Activated naive CD4-positive, alpha-beta T cell treated with anti-CD3 and anti-CD28 coated beads, Interleukin-2, amount 50 U/mL, for 16 hours (primary cell): ENCODE data around the gene NUDT3.

Experiments used
- DNase-seq: peaks from one replicate; pipeline ENCODE4 v3.0.0-alpha.2; 2020

NUDT3 gene

GRCh38 chr6:34318499-34319470 is 73.7 kb downstream of the NUDT3 start:
- DNase-seq, result no peak

GRCh38 chr6:34317882-34318498 is 74.5 kb downstream of the NUDT3 start:
- DNase-seq, result no peak

DNA sequence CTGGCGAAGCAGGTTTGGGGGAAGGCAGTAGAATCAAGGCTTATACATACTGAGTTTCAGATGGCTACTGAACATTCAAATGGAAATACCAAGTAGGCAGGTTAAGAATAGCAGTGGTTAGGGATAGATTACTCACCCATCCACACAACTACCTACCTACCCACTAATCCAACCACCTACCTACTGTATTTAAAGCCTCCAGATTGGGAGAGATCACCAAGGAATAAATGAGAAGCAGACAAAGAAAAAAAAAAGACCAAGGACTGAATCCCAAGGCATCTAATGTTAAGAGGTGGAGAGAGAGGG is 75.3 kb downstream of the NUDT3 start:
- no peak for DNase-seq

GRCh38 chr6:34316431-34317171 is 75.9 kb downstream of the NUDT3 start:
- DNase-seq, result no peak

GRCh38 chr6:34315780-34316179 is 76.7 kb downstream of the NUDT3 start:
- no peak for DNase-seq

GRCh38 chr6:34315256-34315655 is 77.2 kb downstream of the NUDT3 start:
- no peak for DNase-seq

DNA sequence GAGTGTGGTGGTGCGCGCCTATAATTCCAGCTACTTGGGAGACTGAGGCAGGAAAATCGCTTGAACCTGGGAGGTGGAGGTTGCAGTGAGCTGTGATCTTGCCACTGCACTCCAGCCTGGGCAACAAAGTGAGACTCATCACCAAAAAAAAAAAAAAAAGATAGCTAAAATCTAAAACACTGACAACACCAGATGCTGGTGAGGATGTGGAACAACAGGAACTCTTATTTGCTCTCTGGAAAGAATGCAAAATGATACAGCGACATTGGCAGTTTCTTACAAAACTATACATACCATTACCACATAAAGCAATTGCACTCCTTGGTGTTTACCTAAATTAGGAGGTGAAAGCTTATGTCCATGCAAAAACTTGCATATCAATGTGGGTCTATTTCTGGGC is 80.2 kb downstream of the NUDT3 start:
- no peak for DNase-seq

DNA sequence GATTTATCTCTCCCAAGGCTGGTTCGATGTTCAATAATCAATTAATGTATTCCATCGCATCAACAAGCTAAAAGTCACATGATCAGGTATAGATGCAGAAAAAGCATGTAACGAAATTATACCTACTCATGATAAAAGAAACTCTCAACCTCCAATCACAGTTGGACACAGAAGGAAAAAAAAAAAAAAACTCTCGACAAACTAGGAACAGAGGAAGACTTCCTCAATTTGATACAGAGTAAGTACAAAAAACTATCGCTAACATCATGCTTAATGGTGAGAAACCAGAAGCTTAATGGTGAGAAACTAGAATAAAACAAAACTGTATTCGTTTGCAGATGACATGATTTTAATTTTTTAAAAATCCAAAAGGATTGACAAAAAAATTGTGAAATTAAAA is 81.7 kb downstream of the NUDT3 start:
- DNase-seq, result no peak

DNA sequence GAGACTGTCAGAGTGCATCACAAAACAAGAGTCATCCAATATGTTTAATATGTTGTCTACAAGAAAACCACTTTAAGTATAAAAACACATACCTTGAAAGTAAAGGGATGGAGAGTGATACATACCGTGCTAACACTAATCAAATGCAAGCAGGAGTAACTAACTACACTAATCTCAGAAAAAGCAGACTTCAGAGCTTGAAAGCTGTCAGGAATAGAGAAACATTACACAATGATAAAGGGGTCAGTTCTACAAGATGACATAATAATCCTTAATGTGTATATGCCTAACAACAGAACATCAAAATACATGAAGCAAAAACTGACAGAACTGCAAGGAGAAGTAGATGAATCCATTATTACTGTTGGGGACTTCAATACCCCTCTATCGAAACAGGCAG is 84.0 kb downstream of the NUDT3 start:
- DNase-seq, result no peak

- no peak for DNase-seq
Observed at GRCh38 chr6:34305982-34306708, 86.3 kb downstream of the NUDT3 start.

GRCh38 chr6:34305497-34305896 is 87.0 kb downstream of the NUDT3 start:
- no peak for DNase-seq

DNA sequence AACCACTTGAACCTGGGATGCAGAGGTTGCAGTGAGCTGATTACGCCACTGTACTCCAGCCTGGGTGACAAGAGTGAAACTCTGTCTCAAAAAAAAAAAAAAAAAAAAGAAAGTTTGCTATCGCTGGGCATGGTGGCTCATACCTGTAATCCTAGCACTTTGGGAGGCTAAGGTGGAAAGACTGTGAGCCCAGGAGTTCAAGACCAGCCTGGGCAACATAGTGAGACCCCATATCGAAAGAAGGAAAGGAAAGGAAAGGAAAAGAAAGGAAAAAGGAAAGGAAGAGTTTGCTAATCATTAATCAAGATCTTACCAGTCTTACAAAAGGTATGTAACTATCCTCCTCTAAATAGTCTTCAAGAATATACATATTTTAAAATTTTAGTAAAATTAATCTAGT is 88.3 kb downstream of the NUDT3 start:
- DNase-seq, result no peak

DNA sequence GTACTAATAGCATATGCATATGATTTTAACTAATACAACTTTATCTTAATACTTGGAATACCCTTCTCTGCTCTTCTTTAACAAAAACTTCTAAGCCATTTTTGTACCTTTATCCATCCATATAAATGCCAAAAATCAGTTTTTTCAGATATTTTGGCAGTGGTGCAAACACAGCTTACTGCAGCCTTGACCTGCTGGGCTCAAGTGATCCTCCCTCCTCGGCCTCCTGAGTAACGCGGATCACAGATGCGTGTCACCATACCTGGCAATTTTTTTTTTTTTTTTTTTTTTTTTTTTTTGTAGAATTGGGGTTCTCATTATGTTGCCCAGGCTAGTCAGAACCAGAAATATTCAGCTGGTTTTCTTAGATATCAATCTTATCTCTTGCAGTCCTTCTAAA is 89.5 kb downstream of the NUDT3 start:
- no peak for DNase-seq

GRCh38 chr6:34301408-34301807 is 91.1 kb downstream of the NUDT3 start:
- DNase-seq, result no peak

GRCh38 chr6:34300332-34300751 is 92.1 kb downstream of the NUDT3 start:
- no peak for DNase-seq

GRCh38 chr6:34298941-34299340 is 93.5 kb downstream of the NUDT3 start:
- no peak for DNase-seq

GRCh38 chr6:34295721-34296120 is 96.7 kb downstream of the NUDT3 start:
- DNase-seq, result no peak

GRCh38 chr6:34292954-34293353 is 99.5 kb downstream of the NUDT3 start:
- no peak for DNase-seq

DNA sequence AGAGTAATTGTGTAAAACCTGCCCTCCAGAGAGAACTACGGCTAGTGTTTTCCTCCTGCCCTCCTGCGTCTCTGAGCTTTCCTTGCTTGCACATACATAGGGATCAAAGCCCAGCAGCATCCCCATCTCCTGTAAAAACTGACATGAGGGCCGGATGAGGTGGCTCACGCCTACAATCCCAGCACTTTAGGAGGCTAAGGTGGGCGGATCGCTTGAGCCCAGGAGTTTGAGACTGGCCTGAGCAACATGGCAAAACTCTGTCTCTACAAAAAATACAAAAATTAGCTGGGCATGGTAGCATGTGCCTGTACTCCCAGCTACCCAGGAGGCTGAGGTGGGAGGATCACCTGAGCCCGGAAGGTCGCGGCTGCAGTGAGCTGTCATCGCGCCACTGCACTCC is 103.3 kb downstream of the NUDT3 start:
- no peak for DNase-seq

DNA sequence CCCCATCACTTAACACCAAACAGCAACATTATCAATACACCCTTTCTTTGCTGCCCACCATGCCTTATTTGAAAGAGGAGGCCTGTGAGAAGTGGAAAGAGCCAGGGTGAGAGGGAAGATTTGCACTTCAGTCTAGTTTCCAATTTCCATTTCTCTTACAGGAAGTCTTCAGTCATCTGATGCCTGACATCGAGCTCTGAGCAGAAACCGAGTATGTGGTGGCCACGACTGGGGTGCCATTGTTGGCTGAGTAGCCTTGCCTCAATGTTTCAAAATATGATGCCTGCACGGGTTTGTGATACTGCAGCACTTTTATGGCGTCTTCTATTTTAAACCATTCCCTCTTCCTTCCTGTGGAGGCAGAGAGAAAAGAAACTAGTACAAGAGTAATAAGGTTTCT is 103.9 kb downstream of the NUDT3 start:
- DNase-seq, result no peak

DNA sequence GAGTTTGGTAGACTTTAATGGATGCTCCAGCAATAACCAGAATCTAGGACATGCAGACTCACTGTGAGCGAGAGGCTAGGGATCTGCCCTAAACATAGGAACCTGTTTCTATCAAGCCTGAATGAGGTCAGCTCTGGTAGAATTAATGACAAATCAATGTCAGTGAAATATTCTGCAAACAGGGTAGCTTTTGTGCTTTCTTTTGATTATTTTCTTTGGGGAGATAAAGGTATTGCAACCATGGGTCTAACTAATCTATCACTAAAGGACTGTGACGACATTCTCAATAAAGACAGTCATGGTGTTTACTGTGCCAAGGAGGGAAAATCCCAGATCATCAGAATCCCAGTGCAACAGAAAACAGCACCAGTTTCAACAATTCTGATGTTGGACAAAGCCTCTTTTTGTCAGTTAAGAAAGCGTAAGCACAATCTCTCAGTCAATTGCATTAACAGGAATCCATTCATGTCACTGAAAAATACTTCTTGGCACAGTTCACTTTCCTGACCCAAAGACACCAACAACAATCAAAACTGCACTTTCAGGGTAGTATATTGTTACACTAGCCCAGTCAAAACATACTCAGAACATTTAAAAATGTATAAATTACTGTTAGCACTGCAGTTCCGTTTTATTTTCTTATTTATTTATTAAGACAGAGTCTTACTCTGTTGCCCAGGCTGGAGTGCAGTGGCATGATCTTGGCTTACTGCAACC is 106.9 kb downstream of the NUDT3 start:
- no peak for DNase-seq
